HEK293T (cell line): ENCODE data around the gene DHRS3.

Source experiments
- ARNT ChIP-seq: fragments of 450-650 bp; IDR thresholded peaks from 2 replicates; pipeline ENCODE4 v1.6.1; 2017; ENCODE audit warnings: mild to moderate bottlenecking
- BHLHE40 ChIP-seq: fragments of 450-650 bp; IDR thresholded peaks from 2 replicates; pipeline ENCODE4 v1.6.1; 2016; ENCODE audit warnings: mild to moderate bottlenecking, moderate library complexity, borderline replicate concordance
- CTBP1 ChIP-seq: fragments of 450-650 bp; IDR thresholded peaks from 2 replicates; pipeline ENCODE4 v1.6.1; 2016; ENCODE audit warnings: borderline replicate concordance
- FOXA1 ChIP-seq: fragments of 450-650 bp; IDR thresholded peaks from 2 replicates; pipeline ENCODE4 v1.6.1; 2016; ENCODE audit warnings: mild to moderate bottlenecking
- FOXK2 ChIP-seq: fragments of 450-650 bp; IDR thresholded peaks from 2 replicates; pipeline ENCODE4 v1.6.1; 2016; ENCODE audit warnings: mild to moderate bottlenecking
- FOXM1 ChIP-seq: fragments of 450-650 bp; IDR thresholded peaks from 2 replicates; pipeline ENCODE4 v1.6.1; 2017; ENCODE audit warnings: mild to moderate bottlenecking, borderline replicate concordance
- NFRKB ChIP-seq: fragments of 450-650 bp; IDR thresholded peaks from 2 replicates; pipeline ENCODE4 v1.6.1; 2016; ENCODE audit warnings: mild to moderate bottlenecking, moderate library complexity
- SP1 ChIP-seq: fragments of 450-650 bp; IDR thresholded peaks from 2 replicates; pipeline ENCODE4 v1.6.1; 2017
- SUZ12 ChIP-seq: fragments of 450-650 bp; IDR thresholded peaks from 2 replicates; pipeline ENCODE4 v1.6.1; 2016; ENCODE audit warnings: mild to moderate bottlenecking
- ZNF384 ChIP-seq: fragments of 450-650 bp; IDR thresholded peaks from 2 replicates; pipeline ENCODE4 v1.6.1; 2016

GRCh38 chr1:12648741-12649140, 30.7 kb upstream of the DHRS3 start:
- TF ChIP-seq SUZ12 = no peak
- TF ChIP-seq SP1 = no peak
- TF ChIP-seq FOXK2 = no peak
- TF ChIP-seq NFRKB = no peak
- no peak for TF ChIP-seq ZNF384
- TF ChIP-seq FOXA1 = no peak
- TF ChIP-seq CTBP1 = no peak
- TF ChIP-seq ARNT = no peak
- no peak for TF ChIP-seq FOXM1
- no peak for TF ChIP-seq BHLHE40
